ENCODE data around the gene SEMA4F.
"Not testable (repeated sequence)": the region's sequence is repeated elsewhere in the genome, so short reads cannot be mapped to it uniquely, and the experiment has no call there.

Gene SEMA4F

GRCh38 chr2:74653985-74654882 lies at the start of gene SEMA4F:
TSS of gene SEMA4F (plus strand) at chr2:74654247. CDS start at chr2:74654377, 130 bp downstream.
- DNase-seq (ENCODE audit: low spot score): peak; percentile 96

DNA sequence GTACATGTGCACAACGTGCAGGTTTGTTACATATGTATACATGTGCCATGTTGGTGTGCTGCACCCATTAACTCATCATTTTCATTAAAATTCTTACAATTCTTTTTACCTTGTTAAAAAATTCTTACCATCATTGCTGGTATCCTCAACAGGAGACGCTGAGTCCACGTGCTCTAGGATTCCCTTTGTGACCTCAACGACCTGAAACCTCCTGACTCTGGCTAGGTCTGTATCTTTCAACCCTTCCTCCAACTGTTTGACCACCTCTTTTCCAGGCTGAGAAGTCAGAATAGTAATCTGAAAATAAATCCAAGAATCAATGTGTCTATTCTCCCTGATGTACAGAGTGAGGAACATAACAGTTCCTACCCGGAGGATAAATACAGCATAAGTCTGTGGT lies 47.1 kb upstream of the SEMA4F start:
- DNase-seq (ENCODE audit: low spot score): no peak

- no peak for DNase-seq (ENCODE audit: low spot score)
These were observed 36.9 kb upstream of the SEMA4F start for GRCh38 chr2:74617122-74617521.

DNA sequence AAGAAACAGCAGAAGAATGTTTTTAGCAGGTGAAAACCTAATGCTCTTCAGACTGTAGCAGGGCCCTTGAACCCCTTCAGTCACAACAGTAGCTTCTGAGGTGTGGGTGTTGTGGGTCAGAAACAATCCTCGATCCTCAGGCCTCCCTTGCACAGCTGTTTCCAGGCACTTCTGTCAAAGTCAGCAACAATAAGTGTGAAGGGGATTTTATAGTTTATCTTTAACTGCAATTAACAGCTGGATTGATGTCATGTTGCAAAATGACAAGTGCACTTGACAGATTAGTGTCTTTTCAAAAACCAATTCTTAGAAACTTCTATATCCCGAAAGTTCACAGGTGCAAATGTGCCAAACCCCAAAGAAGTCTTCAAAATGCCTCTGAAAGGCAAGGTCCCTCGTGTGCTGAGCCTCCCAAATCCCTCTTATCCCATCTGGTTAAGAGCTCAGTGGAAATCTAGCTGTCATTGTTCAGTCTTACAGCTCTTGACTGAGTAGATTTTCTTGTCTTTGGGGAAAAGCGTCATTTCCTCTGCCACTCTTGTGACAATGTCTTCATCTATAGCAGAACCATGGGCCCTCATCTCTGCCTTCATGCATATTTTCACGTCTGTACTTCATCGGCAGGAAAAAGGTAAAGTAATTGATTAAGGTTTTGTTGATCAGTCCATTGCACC lies 35.5 kb upstream of the SEMA4F start:
- no peak for DNase-seq (ENCODE audit: low spot score)

DNA sequence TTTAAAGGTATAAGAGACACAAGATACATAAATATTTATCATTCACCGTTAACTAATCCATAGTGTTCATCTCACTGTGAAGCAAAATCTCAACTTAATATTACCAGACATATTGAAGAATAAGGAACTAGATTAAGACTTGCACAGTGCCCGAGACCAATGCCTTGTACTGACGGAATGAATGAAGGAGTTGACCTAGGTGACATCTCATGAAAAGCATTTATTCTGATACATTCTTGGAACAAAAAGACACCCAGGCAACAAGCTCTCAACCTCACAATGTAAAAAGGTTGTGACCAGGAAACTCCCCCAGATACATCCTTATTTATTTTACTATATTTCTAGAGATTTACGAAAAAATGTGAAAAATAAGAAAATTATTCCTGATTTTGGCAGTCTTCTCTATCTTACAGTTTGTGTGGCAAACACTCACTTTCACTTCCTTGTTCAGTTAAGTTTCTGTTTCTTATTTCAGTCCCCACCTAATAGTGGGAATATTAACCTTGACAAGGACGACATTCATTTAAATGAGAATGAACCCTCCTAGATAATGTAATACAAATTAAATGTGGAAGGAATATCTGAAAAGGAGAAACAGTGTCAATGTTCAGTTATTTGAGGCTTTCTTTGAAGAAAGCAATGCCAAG lies 34.3 kb upstream of the SEMA4F start:
- peak; percentile 37 for DNase-seq (ENCODE audit: low spot score)

GRCh38 chr2:74620671-74621070 lies 33.4 kb upstream of the SEMA4F start:
- no peak for DNase-seq (ENCODE audit: low spot score)

DNA sequence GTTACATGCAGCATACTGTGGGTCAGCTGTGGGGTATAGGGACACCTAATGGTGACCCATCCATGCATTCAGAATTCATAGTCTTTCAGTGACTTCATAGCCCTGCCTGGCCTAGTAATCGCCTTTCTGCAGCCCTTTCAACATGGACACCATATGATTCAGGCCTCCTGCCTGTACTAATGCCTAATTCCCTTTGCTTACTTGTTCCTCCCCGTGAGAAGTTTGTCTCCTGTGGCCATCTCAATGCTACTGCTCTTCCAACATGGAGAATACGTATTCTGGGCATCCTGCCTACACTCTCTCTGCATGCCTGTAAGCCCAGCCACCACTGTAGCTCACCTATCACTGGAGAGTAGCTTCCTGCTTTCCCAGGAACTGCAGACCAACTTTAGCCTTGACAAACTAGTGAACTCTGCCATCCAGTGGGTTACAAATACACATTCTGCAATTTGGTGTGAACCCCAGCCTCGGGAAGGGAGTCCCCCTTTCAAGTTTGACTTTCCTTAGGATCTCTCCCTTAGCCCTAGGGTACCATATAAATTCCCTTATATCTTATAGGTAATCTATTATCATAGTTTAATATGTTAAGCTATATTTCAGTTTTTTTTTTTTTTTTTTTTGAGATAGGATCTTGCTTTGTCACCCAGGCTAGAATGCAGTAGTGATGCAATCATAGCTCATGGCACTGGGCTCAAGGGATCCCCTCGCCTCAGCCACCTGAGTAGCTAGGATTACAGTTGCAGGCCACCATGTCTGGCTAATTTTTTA lies 28.2 kb upstream of the SEMA4F start:
- no peak for DNase-seq (ENCODE audit: low spot score)

DNA sequence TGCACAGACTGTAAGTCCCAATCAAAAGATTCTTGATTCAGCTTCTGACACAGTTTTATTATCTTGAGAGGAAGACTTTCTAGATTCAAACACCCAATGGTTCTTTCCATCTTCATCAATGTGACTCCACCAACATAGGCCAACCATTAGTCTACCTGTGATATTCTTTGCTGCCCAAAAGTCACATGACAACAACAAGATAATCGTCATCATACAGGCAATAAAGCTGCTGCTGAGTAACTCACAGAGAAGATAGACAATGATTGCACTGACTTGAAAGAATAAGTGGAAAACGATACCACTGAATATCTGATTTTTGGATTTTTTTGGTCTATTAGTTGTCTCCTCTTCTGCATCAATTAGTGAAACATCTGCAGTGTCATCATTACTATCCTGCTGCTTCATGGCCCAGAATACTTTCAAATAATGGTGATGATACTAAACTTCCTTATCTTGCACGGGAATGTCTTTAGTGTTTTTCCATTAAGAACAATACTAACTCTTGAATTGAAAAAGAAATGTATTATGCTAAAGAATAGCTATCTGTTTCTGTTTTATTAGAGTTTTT lies 25.4 kb upstream of the SEMA4F start:
- DNase-seq (ENCODE audit: low spot score): no peak

- not testable (repeated sequence) for DNase-seq (ENCODE audit: low spot score)
These were observed 23.6 kb upstream of the SEMA4F start for GRCh38 chr2:74630454-74630853.

DNA sequence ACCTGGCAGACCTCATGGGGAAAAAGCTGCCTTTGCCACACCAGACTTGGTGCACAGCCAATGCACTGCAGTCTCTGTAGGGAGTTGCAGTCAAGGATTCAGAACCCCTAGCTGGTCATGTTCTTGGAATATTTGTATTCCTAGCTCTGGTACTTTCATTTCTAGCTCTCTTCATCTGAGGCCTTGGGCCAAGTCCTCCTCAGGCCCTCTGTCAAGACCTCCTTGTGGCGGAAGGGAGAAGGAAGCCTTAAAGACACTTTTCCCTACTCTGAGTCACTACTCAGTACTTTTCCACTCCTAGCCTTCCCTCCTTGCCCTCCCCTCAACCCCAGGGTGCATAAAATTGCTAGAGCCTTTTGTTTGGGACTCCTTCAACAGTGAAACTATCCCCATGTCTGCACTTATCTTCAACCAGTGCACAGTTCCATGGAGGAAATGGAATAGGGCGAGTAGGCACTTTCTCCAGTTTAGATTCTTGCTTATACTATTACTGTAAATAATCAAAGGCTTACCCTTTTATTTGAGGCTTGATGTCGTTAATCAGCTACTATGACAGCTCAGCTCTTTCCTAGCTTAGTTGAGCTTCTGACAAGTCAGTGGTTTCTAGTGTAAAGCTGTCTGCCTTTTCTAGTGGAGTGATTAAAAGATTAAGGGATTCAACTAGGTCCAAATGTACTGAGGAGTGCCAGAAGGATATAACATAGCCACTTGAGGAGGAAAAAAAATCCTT lies 21.7 kb upstream of the SEMA4F start:
- DNase-seq (ENCODE audit: low spot score): no peak

GRCh38 chr2:74632939-74633312 lies 21.1 kb upstream of the SEMA4F start:
- DNase-seq (ENCODE audit: low spot score): no peak

DNA sequence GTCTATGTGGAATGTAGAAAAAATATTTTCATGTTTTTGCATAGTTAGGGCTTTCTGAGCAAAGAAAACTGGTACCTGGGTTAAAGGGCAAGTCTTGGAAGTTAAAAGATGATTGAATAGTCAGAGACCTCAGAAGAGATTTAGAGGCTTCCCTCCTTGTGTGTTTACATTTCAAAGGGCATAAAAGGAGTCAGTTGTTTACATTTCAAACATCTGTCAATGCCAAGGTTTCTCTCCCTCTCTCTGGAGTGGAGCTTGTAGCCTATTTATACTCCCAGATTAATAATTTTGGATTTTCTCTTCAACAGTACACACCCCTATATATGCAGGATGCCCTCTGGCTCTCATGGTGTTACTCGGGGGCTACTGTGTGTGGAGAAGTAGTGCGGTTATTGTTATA lies 14.5 kb upstream of the SEMA4F start:
- no peak for DNase-seq (ENCODE audit: low spot score)

DNA sequence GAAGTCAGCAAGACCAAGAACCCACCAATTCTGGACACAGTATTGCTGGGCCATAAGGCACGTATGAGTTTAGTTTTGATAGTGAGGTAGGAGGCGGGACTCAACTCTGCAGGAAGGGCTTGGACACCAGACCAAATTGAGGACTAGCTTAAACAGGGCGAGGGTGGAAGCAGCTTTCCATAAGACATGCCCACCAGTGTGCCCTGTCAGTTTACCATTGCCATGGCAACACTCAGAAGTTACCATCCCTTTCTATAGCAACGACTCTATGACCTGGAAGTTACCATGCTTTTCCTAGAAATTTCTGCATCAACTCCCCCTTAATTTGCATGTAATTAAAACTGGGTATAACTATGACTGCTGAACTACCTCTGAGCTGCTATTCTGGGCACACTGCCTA lies 8.7 kb upstream of the SEMA4F start:
- no peak for DNase-seq (ENCODE audit: low spot score)

DNA sequence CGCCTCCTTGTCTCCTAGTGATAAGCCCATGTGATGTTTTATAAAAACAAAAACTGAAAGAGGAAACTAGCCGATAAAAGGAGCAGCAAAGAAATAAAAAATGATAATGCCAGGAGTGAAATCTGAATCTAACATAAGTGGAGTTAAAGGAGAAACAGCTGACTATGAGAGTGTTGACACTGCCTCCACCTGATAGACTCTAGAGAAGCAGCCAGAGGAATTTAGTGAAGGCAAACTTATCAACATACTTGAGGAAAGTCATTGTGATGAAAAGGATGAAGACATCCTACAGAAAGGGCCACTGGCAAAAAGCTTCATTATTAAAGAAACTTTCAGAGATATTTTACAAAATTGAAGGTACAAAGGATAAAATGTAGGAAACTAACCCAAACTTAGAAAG lies 7.8 kb upstream of the SEMA4F start:
- DNase-seq (ENCODE audit: low spot score): no peak

DNA sequence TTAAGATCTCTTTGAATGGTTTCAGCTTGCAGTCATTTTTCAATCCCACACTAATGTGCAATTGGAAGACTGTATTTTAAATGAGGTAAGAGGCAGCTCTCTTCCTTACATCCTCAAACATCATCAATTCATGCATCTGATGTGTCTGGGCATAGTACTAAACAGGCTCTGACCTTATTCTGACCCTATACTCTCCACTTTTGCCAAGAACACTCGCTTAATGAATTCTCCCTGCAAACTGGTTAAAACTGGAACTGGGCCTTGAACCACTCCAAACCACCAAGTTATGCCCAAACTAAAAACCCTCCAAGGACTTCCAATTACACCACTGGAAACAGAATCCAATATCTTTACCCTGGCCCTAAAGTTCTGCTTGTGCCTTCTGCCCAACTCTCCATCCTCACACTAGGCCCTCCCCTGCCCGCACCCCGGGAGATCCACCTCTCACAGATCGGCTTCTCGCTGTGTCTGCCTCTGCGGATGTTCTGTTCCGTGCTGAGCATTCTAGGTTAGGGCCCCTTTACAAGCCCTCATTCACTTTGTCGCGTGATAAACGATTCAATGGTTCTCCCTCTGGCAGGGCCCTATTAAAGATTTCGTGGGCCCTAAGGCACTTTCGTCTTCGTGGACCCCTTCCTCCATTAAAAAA lies 7.1 kb upstream of the SEMA4F start:
- DNase-seq (ENCODE audit: low spot score): no peak

- no peak for DNase-seq (ENCODE audit: low spot score)
These were observed 6.0 kb upstream of the SEMA4F start, which contains the start of gene M1AP for GRCh38 chr2:74648009-74648443. TSS of gene M1AP (minus strand) at chr2:74648330. CDS start at chr2:74640275, 8,055 bp downstream.

GRCh38 chr2:74653589-74653984 lies 460 bp upstream of the SEMA4F start:
- DNase-seq (ENCODE audit: low spot score): no peak

DNA sequence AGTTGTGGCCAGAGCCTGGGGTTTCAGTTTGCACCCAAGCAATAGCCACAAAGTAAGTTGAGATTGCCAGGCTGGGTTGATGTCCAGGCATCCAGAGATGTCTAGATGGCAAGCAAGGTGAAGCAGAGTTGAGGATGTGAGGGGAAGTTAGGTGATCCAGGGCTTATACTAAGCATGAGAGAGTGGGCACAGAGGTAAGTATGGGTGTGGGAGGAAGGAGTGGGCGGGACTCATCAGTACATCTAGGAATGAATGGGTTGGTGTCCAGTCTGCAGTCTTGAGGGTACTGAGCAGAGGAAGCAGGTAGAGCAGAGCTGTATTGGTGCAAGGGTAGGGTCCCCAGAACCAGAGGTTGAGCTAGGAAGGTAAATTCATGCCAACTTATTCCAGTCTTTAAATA lies 1.5 kb downstream of the SEMA4F start:
- DNase-seq (ENCODE audit: low spot score): no peak

- no peak for DNase-seq (ENCODE audit: low spot score)
These were observed 4.5 kb downstream of the SEMA4F start for GRCh38 chr2:74658516-74658915.

- DNase-seq (ENCODE audit: low spot score): no peak
These were observed 5.4 kb downstream of the SEMA4F start for GRCh38 chr2:74659462-74659861.

All from NAMALWA (cell line).